AG10803 (cell line): ENCODE measurements around the gene OCEL1.
A peak's percentile ranks its signal among the peaks of the same experiment; 100 is the strongest.

Experiments used
- DNase-seq: peaks from one replicate; pipeline ENCODE4 v3.0.0; 2010; ENCODE audit warnings: low read depth
- H3K4me3 ChIP-seq: 2 replicates; pipeline ENCODE4 v1.5.1; 2011; ENCODE audit warnings: mild to moderate bottlenecking, low read length, control low read depth
- CTCF ChIP-seq: conservative IDR thresholded peaks from 2 replicates; pipeline ENCODE4 v1.5.1; 2011; ENCODE audit warnings: mild to moderate bottlenecking, low read length, control low read depth, inconsistent platforms

The OCEL1 gene

GRCh38 chr19:17235971-17236777 is 10.1 kb downstream of the OCEL1 start:
- DNase-seq: peak; percentile 33
- H3K4me3 ChIP-seq: peak overlapping the region; percentile 54; the same call in 1 of the 2 replicates
- no peak for TF ChIP-seq CTCF

DNA sequence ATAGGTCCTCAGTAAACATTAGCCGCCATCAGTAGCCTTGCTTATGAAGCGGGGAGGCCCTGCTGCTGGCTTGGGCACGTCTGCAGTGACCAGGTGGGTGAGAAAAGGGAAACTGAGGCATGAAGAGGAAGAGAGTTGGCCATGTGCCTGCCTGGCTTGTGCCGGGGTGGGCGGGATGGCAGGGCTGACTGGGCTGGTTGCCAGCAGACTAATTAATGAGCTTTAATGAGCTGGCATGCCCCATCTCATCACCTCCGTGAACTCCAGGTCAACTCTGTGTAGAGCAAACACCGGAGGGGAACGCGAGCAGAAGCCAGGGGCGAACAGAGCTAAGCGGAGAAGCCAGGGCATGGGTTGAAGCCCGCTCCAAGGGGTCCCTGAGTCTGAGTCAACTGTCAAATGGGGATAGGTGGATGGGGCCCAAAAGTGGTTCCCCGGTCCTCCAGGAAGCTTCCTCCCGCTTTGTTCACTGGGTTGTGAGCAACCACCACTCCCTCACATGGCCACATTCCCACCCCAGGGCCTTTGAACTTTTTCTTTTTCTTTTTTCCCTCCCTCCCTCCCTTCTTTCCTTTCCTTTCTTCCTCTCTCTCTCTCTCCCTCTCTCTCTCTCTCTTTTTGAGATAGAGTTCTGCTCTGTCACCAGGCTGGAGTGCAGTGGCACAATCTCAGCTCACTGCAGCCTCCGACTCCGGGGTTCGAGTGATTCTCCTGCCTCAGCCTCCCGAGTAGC is 11.0 kb downstream of the OCEL1 start:
- DNase-seq: no peak
- no peak for TF ChIP-seq CTCF
- no peak overlapping the region for H3K4me3 ChIP-seq

DNA sequence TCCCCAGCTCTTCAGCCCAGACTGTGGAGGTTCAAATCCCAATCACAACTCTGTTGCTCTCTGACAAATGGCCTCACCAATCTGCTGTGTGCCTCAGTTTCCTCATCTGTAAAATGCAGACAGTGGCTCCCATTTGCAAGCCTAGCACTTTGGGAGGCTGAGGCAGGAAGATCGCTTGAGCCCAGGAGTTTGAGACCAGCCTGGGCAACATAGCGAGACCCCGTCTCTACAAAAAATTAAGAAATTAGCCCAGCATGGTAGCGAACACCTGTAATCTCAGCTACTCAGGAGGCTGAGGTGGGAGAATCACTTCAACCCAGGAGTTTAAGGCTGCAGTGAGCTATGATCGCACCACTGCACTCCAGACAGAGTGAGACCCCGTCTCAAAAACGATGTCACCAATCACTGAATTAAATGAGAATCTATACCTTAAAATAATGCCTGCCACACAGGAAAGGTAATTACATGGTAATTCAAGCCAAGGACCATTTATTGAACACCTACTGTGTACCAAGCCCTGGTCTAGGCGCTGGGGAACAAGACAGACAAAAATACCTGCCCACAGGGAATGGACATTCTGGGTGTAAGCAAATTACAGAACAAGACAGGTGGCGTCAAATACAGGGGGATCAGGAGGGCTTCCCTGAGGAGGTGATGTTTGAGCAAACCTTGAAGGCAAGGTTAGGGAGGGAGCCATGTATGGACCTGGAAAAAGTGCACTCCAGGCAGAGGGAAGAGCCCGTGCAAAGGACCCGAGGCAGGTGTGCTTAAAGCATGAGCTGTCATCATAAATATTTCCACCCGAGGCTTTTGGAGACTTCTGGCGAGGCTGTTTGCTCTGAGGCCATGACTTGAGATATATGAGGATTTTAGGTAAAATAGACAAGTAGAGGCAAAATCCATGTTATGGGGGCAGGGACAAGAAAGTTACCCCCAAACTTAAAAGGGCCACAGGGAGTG is 12.0 kb downstream of the OCEL1 start:
- no peak for DNase-seq
- TF ChIP-seq CTCF: no peak
- H3K4me3 ChIP-seq: no peak overlapping the region

DNA sequence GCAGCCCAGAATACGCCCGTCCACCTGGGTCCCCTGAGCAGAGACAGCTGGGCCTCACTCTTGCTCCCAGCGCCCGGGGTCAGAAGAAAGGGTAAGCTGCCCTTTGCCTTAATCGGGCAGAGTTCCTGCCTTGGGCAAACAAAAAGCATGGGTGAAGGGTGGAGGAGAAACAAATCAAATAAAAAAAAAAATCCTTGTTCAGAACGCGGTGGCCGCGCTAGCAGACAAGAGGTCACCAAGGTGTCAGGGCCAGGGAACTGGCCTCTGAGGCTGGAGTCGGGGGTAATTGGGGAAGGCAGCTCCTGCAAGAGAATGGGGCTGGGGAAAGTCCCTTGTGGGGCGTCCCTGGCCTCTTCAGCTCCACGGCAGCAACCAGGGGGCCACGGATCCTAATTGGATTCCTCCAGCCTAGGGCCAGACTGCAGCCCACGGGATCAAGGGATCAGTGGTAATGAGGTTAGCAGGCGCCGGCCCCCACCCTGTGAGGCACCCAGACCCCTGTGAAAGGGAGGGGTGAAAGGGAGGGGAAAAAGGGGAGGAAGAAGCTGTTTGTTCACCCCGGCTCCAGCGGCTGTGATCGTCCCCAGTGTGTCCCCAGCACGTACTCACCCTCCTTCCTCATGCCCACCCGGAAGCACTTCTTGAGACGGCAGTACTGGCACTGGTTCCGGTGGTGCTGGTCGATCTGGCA is 14.2 kb downstream of the OCEL1 start:
- H3K4me3 ChIP-seq: no peak overlapping the region
- no peak for TF ChIP-seq CTCF
- no peak for DNase-seq

DNA sequence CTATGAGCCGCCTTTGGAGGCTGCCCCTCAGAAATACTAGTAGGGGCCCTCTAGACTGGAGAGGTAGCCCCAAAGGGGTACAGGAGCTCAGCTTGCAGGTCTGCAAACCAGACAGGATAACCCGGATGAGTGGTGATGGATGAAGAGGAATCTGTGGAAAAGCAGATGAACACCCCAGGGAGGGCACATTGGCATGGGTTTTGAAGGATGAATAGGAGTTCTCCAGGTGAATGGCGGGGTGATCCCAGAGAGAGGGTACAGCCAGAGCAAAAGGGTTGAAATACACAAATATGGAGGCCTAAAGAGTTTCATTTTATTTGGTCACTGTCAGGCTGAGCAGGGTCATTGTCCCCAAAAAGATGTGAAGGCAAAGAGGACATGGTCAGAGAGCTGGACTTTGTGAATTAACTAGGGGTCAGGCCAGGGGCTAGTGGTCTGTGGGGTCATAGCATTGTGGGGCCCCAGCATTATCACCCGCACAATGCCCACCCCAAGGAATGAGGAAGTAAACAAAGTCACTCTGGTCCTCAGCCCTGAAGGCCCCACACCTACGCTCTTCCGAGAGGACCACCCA is 14.9 kb downstream of the OCEL1 start:
- TF ChIP-seq CTCF: no peak

More for the DNA sequence above, 14.9 kb downstream of the OCEL1 start:
- no peak for DNase-seq
- H3K4me3 ChIP-seq: no peak overlapping the region
